PC-9 (cell line): ENCODE data around the gene UST.

ENCODE experiments used
- EZH2 ChIP-seq: fragments of 200-600 bp; sonication (generic); IDR thresholded peaks from 2 replicates; pipeline ENCODE4 v1.8.0; 2017; ENCODE audit warnings: antibody characterized with exemption, low read depth
- TF ChIP-seq, protein P1 (sequence below): fragments of 200-600 bp; sonication (generic); conservative IDR thresholded peaks from 2 replicates; pipeline ENCODE4 v1.6.1; 2017; ENCODE audit warnings: mixed run types, antibody characterized with exemption, mild to moderate bottlenecking, moderate library complexity

DNA sequence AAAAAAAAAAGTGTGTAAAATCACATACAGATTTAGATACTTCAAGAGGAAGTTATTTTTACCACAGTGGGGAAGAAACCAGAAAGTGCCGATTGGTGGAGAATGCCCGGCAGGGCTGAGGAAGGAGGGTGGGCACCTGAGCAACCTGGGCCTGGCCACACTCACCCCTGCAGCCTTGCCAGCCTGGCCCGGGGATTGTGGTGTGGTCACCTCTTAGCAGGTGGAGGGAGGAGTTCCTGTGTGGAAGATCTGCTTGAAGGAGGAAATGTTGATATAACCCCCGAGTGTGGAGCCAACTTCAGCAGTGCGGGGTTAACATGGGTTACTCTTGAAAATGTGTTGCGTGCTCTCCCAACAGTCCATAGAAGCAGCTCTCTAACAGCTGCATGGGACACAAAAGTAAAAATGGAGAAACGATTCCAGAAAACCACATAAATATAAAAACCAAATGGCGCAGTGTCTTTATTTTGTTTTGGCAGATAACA, 14.7 kb downstream of the UST start:
- TF ChIP-seq EZH2, result no peak
- TF ChIP-seq, protein P1, sequence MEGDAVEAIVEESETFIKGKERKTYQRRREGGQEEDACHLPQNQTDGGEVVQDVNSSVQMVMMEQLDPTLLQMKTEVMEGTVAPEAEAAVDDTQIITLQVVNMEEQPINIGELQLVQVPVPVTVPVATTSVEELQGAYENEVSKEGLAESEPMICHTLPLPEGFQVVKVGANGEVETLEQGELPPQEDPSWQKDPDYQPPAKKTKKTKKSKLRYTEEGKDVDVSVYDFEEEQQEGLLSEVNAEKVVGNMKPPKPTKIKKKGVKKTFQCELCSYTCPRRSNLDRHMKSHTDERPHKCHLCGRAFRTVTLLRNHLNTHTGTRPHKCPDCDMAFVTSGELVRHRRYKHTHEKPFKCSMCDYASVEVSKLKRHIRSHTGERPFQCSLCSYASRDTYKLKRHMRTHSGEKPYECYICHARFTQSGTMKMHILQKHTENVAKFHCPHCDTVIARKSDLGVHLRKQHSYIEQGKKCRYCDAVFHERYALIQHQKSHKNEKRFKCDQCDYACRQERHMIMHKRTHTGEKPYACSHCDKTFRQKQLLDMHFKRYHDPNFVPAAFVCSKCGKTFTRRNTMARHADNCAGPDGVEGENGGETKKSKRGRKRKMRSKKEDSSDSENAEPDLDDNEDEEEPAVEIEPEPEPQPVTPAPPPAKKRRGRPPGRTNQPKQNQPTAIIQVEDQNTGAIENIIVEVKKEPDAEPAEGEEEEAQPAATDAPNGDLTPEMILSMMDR, result no peak
